Measurements from ENCODE around the gene SLC45A1. TPM values are rescaled to one million over a fixed set of nuclear protein-coding genes. Genes with fewer than 3 reads are reported as not detected.
A peak's percentile ranks its signal among the peaks of the same experiment; 100 is the strongest.

The SLC45A1 gene
- 0.49 and 0.65 TPM in 2 replicates for polyA plus RNA-seq (2013)

DNA sequence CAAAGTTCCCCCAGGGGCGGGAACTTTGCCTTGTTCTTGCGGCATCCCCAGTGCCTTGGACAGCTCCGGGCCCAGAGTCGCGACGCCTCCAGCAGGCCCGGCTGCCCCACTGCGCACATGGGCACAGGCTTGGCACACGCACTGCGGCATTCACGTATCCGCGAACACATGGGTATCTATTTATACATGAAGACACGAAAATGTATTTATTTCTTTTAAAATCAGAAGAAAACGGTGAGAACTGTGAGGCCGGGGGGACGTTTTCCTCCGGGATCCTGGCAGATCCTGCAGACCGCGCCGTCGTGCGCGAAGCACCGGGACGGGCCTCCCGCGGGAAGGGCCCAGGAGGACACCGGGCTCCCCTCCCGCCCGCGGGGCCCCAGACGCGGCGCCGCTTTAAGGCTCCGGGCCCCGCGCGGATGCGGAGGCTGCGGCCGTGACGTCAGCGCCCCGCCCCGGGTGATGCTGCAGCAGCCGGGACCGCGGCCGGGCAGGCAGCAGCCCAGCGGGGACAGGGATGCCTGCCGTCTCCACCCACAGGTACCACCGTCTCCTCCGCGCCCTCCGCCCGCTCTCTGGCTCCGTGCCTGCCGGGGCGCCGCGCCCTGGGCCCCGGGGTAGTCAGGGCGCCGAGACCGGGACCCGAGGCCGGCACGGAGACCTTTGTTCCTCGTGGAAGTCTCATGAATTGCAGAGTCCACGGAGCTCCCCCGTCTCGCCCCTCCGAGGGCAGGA, at the start of gene SLC45A1:
Gene SLC45A1 (plus strand): TSS at position 468 of the 735 bp plus-strand sequence. CDS start 6,216 bp downstream, outside the sequence.
- H3K36me3 ChIP-seq (ENCODE audit: control insufficient read depth in 1 of 2, insufficient read depth in 2 of 2, low read length in 2 of 2), result no peaks in the 10 kb centered on the region
- no peak within 1 kb of the TSS for H3K4me3 ChIP-seq (ENCODE audit: low read depth, low read length)
- no peak within 1 kb of the TSS for H2BK12ac ChIP-seq (ENCODE audit: low read length)
- H3K4me2 ChIP-seq (ENCODE audit: low read length), result peak within 1 kb of the TSS; percentile 77
- H3K27ac ChIP-seq (ENCODE audit: low read depth, low read length), result no peak within 1 kb of the TSS
- H4K8ac ChIP-seq (ENCODE audit: low read depth, low read length), result peak within 1 kb of the TSS; percentile 39
- H2AK5ac ChIP-seq (ENCODE audit: low read length), result no peak within 1 kb of the TSS
- peak within 1 kb of the TSS; percentile 33 for H3K14ac ChIP-seq (ENCODE audit: low read length)
- H4K12ac ChIP-seq (ENCODE audit: low read depth, low read length), result no peak within 1 kb of the TSS
- peak; percentile 20 to 57 for DNase-seq
- no peak within 1 kb of the TSS for H2BK120ac ChIP-seq (ENCODE audit: insufficient read depth, low read length, poor library complexity)
- no peak within 1 kb of the TSS for H3K9ac ChIP-seq (ENCODE audit: low read length)
- H4K91ac ChIP-seq (ENCODE audit: low read depth, low read length), result peak within 1 kb of the TSS; percentile 95
- H3K9me3 ChIP-seq (ENCODE audit: insufficient read depth, low read depth, low read length), result no peaks in the 10 kb centered on the region
- H2AFZ ChIP-seq (ENCODE audit: insufficient read depth, low read length, poor library complexity), result peak within 1 kb of the TSS; percentile 32
- H2BK5ac ChIP-seq (ENCODE audit: low read depth, low read length, poor library complexity), result no peak within 1 kb of the TSS
- peaks cover 27% of the 10 kb centered on the region for H3K79me1 ChIP-seq (ENCODE audit: low read length)
- peaks cover 6% of the 10 kb centered on the region for H3K79me2 ChIP-seq (ENCODE audit: control insufficient read depth, insufficient read depth, low read length, poor library complexity)
- no peak within 1 kb of the TSS for H3K4ac ChIP-seq (ENCODE audit: low read depth, low read length)
- H3K4me1 ChIP-seq (ENCODE audit: control insufficient read depth in 1 of 2, insufficient read depth in 2 of 2, low read length in 2 of 2), result peaks cover 19 to 26% of the 10 kb centered on the region in 2 experiments
- no peak within 1 kb of the TSS for H3K18ac ChIP-seq (ENCODE audit: low read length)
- no CpG with 5 or more reads among the region's 75 CpGs for WGBS (ENCODE audit: extremely low coverage, insufficient coverage, insufficient read length)
- no peak within 1 kb of the TSS for H3K23ac ChIP-seq (ENCODE audit: low read length)
- H3K27me3 ChIP-seq (ENCODE audit: insufficient read depth, low read length), result peaks cover 2% of the 10 kb centered on the region

DNA sequence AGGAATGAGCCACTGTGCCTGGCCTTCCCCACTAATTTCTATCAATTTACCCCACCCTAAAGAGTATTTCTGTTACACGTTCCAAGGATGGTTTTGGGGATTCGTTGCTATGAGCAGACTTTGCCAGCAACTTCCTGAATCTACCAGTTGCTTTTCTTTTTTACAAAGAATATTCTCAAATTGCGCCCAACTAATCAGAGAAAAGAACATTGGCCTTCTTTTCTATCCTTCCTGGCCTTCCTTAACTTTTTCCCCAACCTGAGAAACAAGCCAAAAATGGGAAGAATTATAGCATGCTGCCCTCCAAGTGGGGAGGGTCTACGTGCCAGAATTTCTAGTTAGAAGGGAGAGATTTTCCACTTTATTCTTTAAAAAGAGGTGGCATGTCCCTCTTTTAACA, 44.9 kb upstream of the SLC45A1 start:
- Histone ChIP-seq H2BK120ac (ENCODE audit: insufficient read depth, low read length, poor library complexity) (no peak overlapping the region), H3K36me3 (ENCODE audit: control insufficient read depth in 1 of 2, insufficient read depth in 2 of 2, low read length in 2 of 2) (no peaks in the 10 kb centered on the region), H2AK5ac (ENCODE audit: low read length) (no peak overlapping the region), H3K79me2 (ENCODE audit: control insufficient read depth, insufficient read depth, low read length, poor library complexity) (peaks cover 3% of the 10 kb centered on the region), H3K4me3 (ENCODE audit: low read depth, low read length) (no peak overlapping the region), H2BK12ac (ENCODE audit: low read length) (no peak overlapping the region), H3K4me2 (ENCODE audit: low read length) (no peak overlapping the region), H4K91ac (ENCODE audit: low read depth, low read length) (no peak overlapping the region), H2BK5ac (ENCODE audit: low read depth, low read length, poor library complexity) (no peak overlapping the region), H3K4ac (ENCODE audit: low read depth, low read length) (no peak overlapping the region), H2AFZ (ENCODE audit: insufficient read depth, low read length, poor library complexity) (no peak overlapping the region), H4K12ac (ENCODE audit: low read depth, low read length) (no peak overlapping the region), H3K79me1 (ENCODE audit: low read length) (peaks cover 15% of the 10 kb centered on the region), H3K9me3 (ENCODE audit: insufficient read depth, low read depth, low read length) (peaks cover 3% of the 10 kb centered on the region), H3K4me1 (ENCODE audit: control insufficient read depth in 1 of 2, insufficient read depth in 2 of 2, low read length in 2 of 2) (peaks cover 7 to 8% of the 10 kb centered on the region in 2 experiments), H3K27me3 (ENCODE audit: insufficient read depth, low read length) (no peaks in the 10 kb centered on the region), H3K23ac (ENCODE audit: low read length) (no peak overlapping the region), H3K27ac (ENCODE audit: low read depth, low read length) (no peak overlapping the region), H3K14ac (ENCODE audit: low read length) (no peak overlapping the region), H4K8ac (ENCODE audit: low read depth, low read length) (no peak overlapping the region), H3K9ac (ENCODE audit: low read length) (no peak overlapping the region), H3K18ac (ENCODE audit: low read length) (no peak overlapping the region)
- DNase-seq, result no peak
- WGBS (ENCODE audit: extremely low coverage, insufficient coverage, insufficient read length), result no CpG with 5 or more reads among the region's 4 CpGs

DNA sequence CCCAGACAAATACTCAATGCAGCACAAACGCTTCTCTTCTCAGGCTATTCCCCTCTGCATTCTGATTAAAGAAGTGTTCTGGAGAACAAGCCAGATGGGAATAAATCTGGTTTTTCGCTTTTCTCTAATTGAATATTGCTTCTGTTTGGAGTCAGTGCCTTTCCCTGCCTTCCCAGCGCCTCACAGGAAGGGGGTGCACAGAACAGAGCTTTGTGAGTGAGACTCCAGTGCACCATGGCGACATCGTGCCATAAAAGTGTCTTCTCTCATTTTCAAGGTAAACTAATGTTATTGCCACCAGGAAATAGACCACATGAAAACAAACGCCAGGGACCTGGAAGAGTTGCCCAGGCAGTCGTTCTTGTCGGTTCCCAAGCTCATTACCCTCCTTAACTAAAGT, 43.6 kb upstream of the SLC45A1 start:
- Histone ChIP-seq H2AFZ (ENCODE audit: insufficient read depth, low read length, poor library complexity) (no peak overlapping the region), H4K12ac (ENCODE audit: low read depth, low read length) (no peak overlapping the region), H3K4ac (ENCODE audit: low read depth, low read length) (no peak overlapping the region), H2BK12ac (ENCODE audit: low read length) (no peak overlapping the region), H3K4me3 (ENCODE audit: low read depth, low read length) (no peak overlapping the region), H2AK5ac (ENCODE audit: low read length) (no peak overlapping the region), H3K27ac (ENCODE audit: low read depth, low read length) (no peak overlapping the region), H3K27me3 (ENCODE audit: insufficient read depth, low read length) (no peaks in the 10 kb centered on the region), H3K79me1 (ENCODE audit: low read length) (peaks cover 12% of the 10 kb centered on the region), H3K4me2 (ENCODE audit: low read length) (no peak overlapping the region), H3K36me3 (ENCODE audit: control insufficient read depth in 1 of 2, insufficient read depth in 2 of 2, low read length in 2 of 2) (no peaks in the 10 kb centered on the region), H3K23ac (ENCODE audit: low read length) (no peak overlapping the region), H3K9ac (ENCODE audit: low read length) (no peak overlapping the region), H3K79me2 (ENCODE audit: control insufficient read depth, insufficient read depth, low read length, poor library complexity) (peaks cover 3% of the 10 kb centered on the region), H3K4me1 (ENCODE audit: control insufficient read depth in 1 of 2, insufficient read depth in 2 of 2, low read length in 2 of 2) (peaks cover 4 to 8% of the 10 kb centered on the region in 2 experiments), H3K14ac (ENCODE audit: low read length) (no peak overlapping the region), H2BK120ac (ENCODE audit: insufficient read depth, low read length, poor library complexity) (no peak overlapping the region), H4K91ac (ENCODE audit: low read depth, low read length) (no peak overlapping the region), H3K9me3 (ENCODE audit: insufficient read depth, low read depth, low read length) (peaks cover 3% of the 10 kb centered on the region), H4K8ac (ENCODE audit: low read depth, low read length) (no peak overlapping the region), H3K18ac (ENCODE audit: low read length) (no peak overlapping the region), H2BK5ac (ENCODE audit: low read depth, low read length, poor library complexity) (no peak overlapping the region)
- DNase-seq, result no peak
- no CpG with 5 or more reads among the region's 8 CpGs for WGBS (ENCODE audit: extremely low coverage, insufficient coverage, insufficient read length)

DNA sequence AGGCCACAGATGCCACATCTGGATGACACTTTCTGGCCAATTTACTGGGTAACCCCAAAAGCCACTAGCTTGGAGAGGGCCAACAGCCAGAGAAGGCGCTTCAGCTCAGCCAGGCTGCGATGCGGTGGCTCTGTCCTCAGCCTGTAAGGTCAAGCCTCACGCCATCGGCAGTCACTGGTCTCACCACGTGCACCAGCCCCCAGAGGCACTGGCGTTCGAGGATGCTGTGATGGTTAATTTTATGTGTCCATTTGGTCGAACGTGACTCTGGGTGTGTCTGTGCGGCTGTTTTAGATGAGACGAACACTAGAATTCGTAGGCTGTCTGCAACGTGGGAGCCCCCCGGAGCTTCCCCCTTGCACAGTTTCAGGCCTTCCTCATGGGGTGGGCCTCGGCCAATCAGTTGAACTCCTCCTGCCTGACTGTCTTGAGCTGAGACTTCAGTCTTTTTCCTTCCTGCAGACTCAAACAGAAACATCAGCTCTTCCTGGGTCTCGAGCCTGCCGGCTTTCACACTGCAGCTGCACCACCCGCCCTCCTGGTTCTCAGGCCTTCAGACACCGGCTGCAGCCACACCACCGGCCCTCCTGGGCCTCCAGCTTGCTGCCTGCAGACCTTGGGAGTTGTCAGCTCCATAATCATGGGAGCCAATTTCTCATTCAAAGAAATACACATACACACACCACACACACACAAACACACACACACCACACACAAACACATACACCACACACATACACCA, 41.6 kb upstream of the SLC45A1 start:
- H3K36me3 ChIP-seq (ENCODE audit: control insufficient read depth in 1 of 2, insufficient read depth in 2 of 2, low read length in 2 of 2), result no peaks in the 10 kb centered on the region
- H3K79me2 ChIP-seq (ENCODE audit: control insufficient read depth, insufficient read depth, low read length, poor library complexity), result no peaks in the 10 kb centered on the region
- peaks cover 3% of the 10 kb centered on the region for H3K9me3 ChIP-seq (ENCODE audit: insufficient read depth, low read depth, low read length)
- H3K4me3 ChIP-seq (ENCODE audit: low read depth, low read length), result no peak overlapping the region
- H2BK5ac ChIP-seq (ENCODE audit: low read depth, low read length, poor library complexity), result no peak overlapping the region
- no peak for DNase-seq
- H2AFZ ChIP-seq (ENCODE audit: insufficient read depth, low read length, poor library complexity), result no peak overlapping the region
- H3K23ac ChIP-seq (ENCODE audit: low read length), result no peak overlapping the region
- H2AK5ac ChIP-seq (ENCODE audit: low read length), result no peak overlapping the region
- H3K18ac ChIP-seq (ENCODE audit: low read length), result no peak overlapping the region
- no peak overlapping the region for H2BK120ac ChIP-seq (ENCODE audit: insufficient read depth, low read length, poor library complexity)
- no peak overlapping the region for H3K4ac ChIP-seq (ENCODE audit: low read depth, low read length)
- no peak overlapping the region for H3K27ac ChIP-seq (ENCODE audit: low read depth, low read length)
- H3K9ac ChIP-seq (ENCODE audit: low read length), result no peak overlapping the region
- H3K79me1 ChIP-seq (ENCODE audit: low read length), result peaks cover 1% of the 10 kb centered on the region
- H3K4me1 ChIP-seq (ENCODE audit: control insufficient read depth in 1 of 2, insufficient read depth in 2 of 2, low read length in 2 of 2), result no peaks in the 10 kb centered on the region
- no peaks in the 10 kb centered on the region for H3K27me3 ChIP-seq (ENCODE audit: insufficient read depth, low read length)
- WGBS (ENCODE audit: extremely low coverage, insufficient coverage, insufficient read length), result no CpG with 5 or more reads among the region's 21 CpGs
- H3K14ac ChIP-seq (ENCODE audit: low read length), result no peak overlapping the region
- H4K8ac ChIP-seq (ENCODE audit: low read depth, low read length), result no peak overlapping the region
- no peak overlapping the region for H3K4me2 ChIP-seq (ENCODE audit: low read length)
- H4K12ac ChIP-seq (ENCODE audit: low read depth, low read length), result no peak overlapping the region
- no peak overlapping the region for H4K91ac ChIP-seq (ENCODE audit: low read depth, low read length)
- H2BK12ac ChIP-seq (ENCODE audit: low read length), result no peak overlapping the region

Data from trophoblast cell (in vitro differentiated cells and primary cell).